Muscle layer of duodenum (tissue), 2 donors: Measurements from ENCODE around the gene ITSN2.
"Not testable (repeated sequence)": the region's sequence is repeated elsewhere in the genome, so short reads cannot be mapped to it uniquely, and the experiment has no call there.

Source experiments
- H3K27ac ChIP-seq: one replicate; pipeline ENCODE4 v1.7.0; 2013; ENCODE audit warnings: mild to moderate bottlenecking, low read length
- H3K27me3 ChIP-seq: one replicate; pipeline ENCODE4 v1.7.0; 2013; ENCODE audit warnings: low read depth, mild to moderate bottlenecking, control low read depth, low read length
- H3K36me3 ChIP-seq, 2 donors: one replicate each; pipeline ENCODE4 v1.7.0; 2013; ENCODE audit warnings: low read length in 2 of 2, control low read depth in 1 of 2, mild to moderate bottlenecking in 1 of 2; ENCODE audit not compliant: insufficient read depth in 2 of 2, control insufficient read depth in 1 of 2
- H3K4me1 ChIP-seq, 2 donors: one replicate each; pipeline ENCODE4 v1.7.0; 2013; ENCODE audit warnings: low read length in 2 of 2, mild to moderate bottlenecking in 2 of 2, control low read depth in 1 of 2, moderate library complexity in 1 of 2; ENCODE audit not compliant: insufficient read depth in 2 of 2, control insufficient read depth in 1 of 2
- H3K4me3 ChIP-seq, 2 donors: one replicate each; pipeline ENCODE4 v1.7.0; 2013; ENCODE audit warnings: low read length in 2 of 2, low read depth in 1 of 2, mild to moderate bottlenecking in 1 of 2
- H3K9me3 ChIP-seq, 2 donors: one replicate each; pipeline ENCODE4 v1.7.0; 2013; ENCODE audit warnings: low read length in 2 of 2, control low read depth in 1 of 2, mild to moderate bottlenecking in 1 of 2; ENCODE audit not compliant: control insufficient read depth in 1 of 2
- donor health status: healthy.

Gene ITSN2

DNA sequence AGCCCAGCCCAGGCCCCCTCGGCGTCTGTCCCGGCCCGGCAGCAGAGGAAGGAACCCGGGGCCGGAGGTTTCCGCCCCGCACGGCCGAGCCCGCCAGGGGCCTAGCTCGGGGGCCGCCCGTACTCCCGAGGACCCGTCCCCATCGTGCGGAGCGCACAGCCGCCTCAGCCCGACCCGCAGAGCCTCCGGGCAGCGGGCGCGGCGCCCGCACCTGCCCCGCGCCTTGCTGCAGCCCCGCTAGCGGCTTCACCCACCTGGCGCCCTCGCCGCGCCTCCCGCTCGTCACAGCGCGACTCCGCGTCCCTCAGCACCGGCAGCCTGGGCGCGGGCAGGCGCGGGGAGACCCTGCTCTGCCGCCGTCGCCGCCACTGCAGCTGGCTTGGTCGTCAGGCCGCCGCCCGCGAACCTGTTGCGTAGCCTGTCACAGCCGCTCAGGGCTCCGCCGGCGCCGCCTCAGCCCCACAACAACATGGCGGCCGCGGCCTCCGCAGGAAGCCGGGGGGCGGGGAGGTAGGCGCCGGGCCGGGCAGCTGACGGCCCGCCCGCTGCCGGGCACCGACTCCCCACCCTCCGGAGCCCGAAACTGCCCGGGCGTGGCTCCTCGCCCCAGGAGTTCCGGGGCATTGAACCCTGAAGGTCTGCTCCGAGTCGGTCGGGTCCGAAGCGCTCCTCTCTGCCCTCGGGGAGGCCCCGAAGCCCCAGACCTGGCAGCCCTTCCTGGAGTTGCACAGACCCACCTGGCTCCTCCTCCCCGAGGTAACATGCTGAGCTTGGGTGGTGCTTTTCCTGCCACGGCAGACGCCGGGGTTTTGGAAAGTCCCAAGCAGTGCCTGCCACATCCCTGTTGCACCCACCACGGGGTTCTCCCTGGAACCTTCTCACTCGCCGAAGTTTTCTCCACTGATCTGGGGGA lies at the start of gene ITSN2:
Gene ITSN2, minus strand, starts transcription at position 487 of the 913 bp plus-strand sequence. CDS start 32,454 bp downstream, outside the sequence.
- no peaks in the 10 kb centered on the region for H3K36me3 ChIP-seq
- peak within 1 kb of the TSS; percentile 82 to 91 for H3K4me3 ChIP-seq
- H3K27me3 ChIP-seq, result no peaks in the 10 kb centered on the region
- H3K4me1 ChIP-seq, result peaks cover 6 to 12% of the 10 kb centered on the region in 2 donors
- H3K9me3 ChIP-seq, result no peaks in the 10 kb centered on the region
- peak within 1 kb of the TSS; percentile 67 for H3K27ac ChIP-seq

DNA sequence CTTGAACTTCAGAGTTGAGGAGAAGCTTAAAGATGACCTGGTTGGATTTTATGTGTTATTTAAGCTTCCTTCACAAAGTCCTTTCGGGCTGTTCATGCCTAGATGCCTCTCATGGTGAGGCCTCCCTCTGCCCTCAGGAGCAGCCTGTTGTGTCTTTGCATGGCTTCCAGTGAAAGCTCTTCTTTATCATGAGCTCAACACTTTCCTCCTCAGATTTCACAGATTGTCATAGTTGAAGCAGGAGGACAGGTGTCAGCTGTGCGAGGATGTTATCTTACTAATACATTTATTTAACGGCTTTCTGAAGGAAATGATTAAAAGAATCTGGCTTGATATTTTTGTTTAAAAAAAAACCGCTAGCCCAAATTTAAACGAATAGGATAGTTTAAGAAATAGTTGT lies 48.8 kb upstream of the ITSN2 start:
- Histone ChIP-seq H3K36me3 (no peaks in the 10 kb centered on the region), H3K4me3 (no peak overlapping the region), H3K27me3 (no peaks in the 10 kb centered on the region), H3K9me3 (no peaks in the 10 kb centered on the region), H3K4me1 (no peaks in the 10 kb centered on the region), H3K27ac (no peak overlapping the region)

DNA sequence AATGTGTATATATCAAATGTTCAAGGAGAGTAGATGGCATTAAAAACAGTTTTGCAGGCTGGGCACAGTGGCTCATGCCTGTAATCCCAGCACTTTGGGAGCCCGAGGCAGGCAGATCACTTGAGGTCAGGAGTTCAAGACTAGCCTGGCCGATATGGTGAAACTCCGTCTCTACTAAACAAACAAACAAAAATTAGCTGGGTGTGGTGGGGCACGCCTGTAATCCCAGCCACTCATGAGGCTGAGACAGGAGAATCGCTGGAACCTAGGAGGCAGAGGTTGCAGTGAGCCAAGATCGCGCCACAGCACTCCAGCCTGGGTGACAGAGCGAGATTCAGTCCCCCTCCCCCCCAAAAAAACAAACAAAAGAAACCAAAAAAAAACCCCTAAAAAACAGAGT lies 48.4 kb upstream of the ITSN2 start:
- not testable (repeated sequence) for H3K4me3 ChIP-seq, H3K27me3 ChIP-seq, H3K9me3 ChIP-seq

DNA sequence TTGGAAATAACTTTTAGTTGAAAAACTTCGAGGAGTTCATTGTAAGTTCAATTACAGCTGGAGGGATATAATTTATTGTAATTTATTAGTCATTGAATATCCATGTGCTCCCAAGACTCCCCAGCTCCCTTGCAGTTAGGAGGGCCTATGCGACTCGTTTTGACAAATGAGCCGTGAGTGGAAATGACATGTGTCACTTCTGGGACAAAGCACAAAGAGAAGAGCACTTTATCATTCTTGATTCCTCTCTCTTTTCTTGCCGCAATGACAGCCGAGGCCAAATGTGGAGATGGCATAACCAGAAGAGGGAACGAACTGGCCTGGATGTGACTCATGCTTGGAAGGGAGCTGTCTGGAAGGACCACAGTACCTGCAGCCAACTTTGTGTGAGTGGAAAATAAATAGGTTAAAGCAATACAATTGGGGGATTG lies 44.2 kb upstream of the ITSN2 start:
- no peaks in the 10 kb centered on the region for H3K4me1 ChIP-seq
- no peak overlapping the region for H3K4me3 ChIP-seq
- H3K9me3 ChIP-seq, result no peaks in the 10 kb centered on the region
- no peaks in the 10 kb centered on the region for H3K36me3 ChIP-seq
- H3K27me3 ChIP-seq, result peaks cover 15% of the 10 kb centered on the region
- H3K27ac ChIP-seq, result no peak overlapping the region

More for the DNA sequence above, 48.4 kb upstream of the ITSN2 start:
- H3K27ac ChIP-seq, H3K4me1 ChIP-seq, H3K36me3 ChIP-seq: not testable (repeated sequence)

DNA sequence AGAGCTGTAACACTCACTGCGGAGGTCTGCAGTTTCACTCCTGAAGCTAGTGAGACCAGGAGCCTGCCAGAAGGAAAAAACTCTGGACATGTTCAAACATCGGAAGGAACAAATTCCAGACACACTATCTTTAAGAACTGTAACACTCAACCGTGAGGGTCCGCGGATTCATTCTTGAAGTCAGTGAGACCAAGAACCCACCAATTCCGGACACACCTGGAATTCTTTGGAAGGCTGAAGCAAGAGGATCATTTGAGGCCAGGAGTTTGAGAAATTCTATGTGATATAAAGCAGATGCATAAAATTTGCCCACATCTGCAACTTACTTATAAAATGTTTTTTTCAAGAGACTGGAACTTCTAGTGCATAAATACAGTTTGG lies 43.5 kb upstream of the ITSN2 start:
- Histone ChIP-seq H3K4me1 (no peaks in the 10 kb centered on the region), H3K9me3 (no peaks in the 10 kb centered on the region), H3K27me3 (peaks cover 15% of the 10 kb centered on the region), H3K36me3 (no peaks in the 10 kb centered on the region), H3K4me3 (no peak overlapping the region), H3K27ac (no peak overlapping the region)

DNA sequence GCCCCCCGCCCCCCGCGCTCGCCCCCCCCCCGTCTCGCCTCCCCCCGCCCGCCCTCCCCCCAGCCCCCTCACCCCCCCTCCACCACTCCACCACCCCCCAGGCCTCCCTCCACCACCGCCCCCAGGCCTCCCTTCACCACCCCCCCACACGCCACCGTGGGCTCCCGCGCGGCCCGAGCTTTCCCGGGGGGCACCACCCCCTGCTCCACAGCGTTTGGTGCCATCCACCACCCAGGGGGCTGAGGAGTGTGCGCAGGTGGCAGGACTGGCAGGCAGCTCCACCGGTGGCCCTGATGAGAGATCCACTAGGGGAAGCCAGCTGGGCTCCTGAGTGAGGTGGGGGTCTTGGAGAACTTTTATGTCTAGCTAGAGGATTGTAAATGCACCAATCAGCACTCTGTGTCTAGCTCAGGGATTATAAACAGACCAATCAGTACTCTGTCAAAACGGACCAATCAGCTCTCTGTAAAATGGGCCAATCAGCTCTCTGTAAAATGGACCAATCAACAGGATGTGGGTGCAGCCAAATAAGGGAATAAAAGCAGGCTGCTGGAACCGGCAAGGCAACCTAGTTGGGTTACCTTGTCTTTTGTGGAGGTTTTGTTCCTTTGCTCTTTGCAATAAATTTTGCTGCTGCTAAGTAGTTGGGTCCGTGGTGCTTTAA lies 43.0 kb upstream of the ITSN2 start:
- Histone ChIP-seq H3K4me1 (no peaks in the 10 kb centered on the region), H3K36me3 (no peaks in the 10 kb centered on the region), H3K9me3 (no peaks in the 10 kb centered on the region), H3K27me3 (peaks cover 15% of the 10 kb centered on the region), H3K4me3 (no peak overlapping the region), H3K27ac (no peak overlapping the region)

DNA sequence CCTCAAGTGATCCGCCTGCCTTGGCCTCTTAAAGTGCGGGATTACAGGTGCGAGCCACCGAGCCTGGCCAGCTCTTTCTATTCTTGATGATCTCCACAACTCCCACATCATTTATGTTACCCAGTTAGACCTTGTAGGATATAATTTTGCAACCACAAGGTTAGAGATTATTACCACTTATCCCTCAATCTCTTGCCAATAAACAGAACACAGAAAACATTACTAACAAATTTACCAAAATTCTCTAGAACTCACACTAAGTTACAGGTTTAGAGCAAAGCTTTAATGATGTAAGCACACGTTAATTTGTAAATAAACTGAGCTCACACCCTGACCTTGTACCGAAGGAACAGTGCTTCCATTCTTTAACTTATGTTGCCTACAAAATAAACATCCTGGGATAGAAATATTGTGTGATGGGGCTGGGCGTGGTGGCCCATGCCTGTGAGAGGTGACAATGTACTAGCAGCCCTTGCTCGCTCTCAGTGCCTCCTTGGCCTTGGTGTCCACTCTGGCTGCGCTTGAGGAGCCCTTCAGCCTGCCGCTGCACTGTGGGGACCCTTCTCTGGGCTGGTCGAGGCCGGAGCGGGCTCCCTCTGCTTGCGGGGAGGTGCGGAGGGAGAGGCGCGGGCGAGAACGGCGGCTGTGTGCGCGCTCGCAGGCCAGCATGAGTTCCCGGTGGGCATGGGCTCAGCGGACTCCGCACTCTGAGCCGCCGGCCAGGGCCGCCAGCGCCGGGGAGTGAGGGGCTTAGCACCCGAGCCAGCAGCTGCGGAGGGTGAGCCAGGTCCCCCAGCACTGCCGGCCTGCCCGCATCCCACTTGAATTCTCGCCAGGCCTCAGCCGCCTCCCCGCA lies 42.1 kb upstream of the ITSN2 start:
- Histone ChIP-seq H3K27me3 (peaks cover 15% of the 10 kb centered on the region), H3K4me1 (no peaks in the 10 kb centered on the region), H3K27ac (no peak overlapping the region), H3K36me3 (no peaks in the 10 kb centered on the region), H3K4me3 (peak overlapping the region in 1 of 2 donors; percentile 56), H3K9me3 (no peaks in the 10 kb centered on the region)

DNA sequence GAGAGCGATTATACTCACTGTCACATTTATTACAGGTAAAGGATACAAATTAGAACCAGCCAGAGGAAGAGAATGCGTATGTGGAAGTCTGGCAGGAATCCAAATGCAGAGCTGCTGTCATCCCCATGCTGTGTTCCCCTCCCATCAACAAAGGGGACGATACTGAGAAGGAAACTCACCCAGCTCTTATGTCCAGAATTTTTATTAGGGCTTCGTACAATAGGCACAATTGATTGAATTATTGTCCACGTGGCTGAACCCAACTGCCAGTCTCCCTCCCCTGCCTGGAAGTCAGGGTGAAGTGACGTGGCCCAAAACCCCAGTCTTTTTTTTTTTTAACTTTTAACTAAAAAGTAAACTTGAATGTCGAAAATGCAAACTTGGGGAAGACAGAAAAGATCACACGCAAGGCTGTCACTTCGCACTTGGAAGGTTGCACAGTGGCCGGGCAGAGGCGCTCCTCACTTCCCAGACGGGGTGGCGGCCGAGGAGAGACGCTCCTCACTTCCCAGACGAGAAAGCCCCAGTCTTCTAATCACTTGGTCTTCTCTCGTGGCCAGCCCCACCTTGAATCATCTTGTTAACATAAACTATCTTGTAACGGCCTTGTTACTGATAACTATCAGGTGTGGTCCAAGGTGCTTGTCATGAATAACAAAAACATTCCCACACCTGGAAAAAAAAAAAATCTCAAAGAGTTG lies 40.0 kb upstream of the ITSN2 start:
- Histone ChIP-seq H3K27me3 (peaks cover 15% of the 10 kb centered on the region), H3K4me3 (no peak overlapping the region), H3K27ac (no peak overlapping the region)

DNA sequence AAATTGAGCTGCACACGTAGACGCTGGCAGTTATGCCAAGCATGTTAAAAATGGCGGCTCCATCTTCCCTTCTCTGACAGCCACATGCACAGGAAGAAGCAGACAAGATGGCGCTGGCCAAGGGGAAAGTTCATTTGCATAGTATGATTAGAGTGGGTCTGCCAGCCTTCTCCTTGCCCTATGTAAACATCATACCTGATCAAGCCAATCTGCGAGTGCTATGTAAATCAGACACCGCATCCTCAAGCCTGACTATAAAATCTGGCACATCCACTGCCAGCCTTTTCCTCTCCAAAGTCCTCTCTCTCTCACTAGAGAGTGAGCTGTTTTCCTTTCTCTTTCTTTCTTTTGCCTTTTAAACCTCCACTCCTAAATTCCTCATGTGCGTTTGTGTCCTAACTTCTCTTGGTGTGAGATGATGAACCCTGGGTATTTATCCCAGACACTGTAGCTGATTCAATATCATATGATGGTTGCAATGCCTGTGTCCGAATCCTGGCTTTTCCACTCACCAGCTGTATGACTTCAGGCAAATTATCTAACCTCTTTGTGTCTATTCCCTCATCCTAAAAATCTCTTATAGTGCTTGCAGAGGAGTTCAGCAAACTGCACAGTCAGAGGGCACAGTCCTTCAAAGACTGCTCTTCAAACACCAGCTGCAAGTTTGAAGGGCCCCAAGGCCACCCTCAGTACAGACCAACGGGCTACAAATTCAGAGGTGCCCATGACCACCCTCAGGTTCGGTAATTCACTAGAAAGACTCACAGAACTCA lies 39.3 kb upstream of the ITSN2 start:
- Histone ChIP-seq H3K27ac (no peak overlapping the region), H3K4me1 (no peaks in the 10 kb centered on the region), H3K4me3 (no peak overlapping the region), H3K9me3 (no peaks in the 10 kb centered on the region), H3K27me3 (peaks cover 15% of the 10 kb centered on the region), H3K36me3 (no peaks in the 10 kb centered on the region)

More for the DNA sequence above, 40.0 kb upstream of the ITSN2 start:
- no peaks in the 10 kb centered on the region for H3K4me1 ChIP-seq
- no peaks in the 10 kb centered on the region for H3K9me3 ChIP-seq
- no peaks in the 10 kb centered on the region for H3K36me3 ChIP-seq

DNA sequence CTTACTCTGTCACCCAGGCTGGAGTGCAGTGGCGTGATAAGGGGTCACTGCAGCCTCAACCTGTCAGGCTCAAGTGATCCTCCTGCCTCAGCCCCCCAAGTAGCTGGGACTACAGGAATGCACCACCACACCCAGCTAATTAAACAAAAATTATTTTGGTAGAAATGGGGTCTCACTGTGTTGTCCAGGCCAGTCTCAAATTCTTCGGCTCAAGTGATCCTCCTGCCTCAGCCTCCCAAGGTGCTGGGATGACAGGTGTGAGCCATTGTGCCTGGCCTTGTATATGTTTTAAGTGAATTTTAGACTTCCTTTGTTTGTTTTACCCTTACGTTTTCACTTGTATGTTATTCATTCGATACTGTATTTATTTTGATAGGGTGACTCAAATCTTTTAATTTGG lies 34.7 kb upstream of the ITSN2 start:
- Histone ChIP-seq H3K36me3 (no peaks in the 10 kb centered on the region), H3K9me3 (no peaks in the 10 kb centered on the region), H3K27me3 (no peaks in the 10 kb centered on the region), H3K27ac (no peak overlapping the region), H3K4me1 (no peaks in the 10 kb centered on the region), H3K4me3 (no peak overlapping the region)
